22Rv1 (cell line): ENCODE data around the gene KRTAP17-1.

ENCODE experiments used
- H3K27ac ChIP-seq: fragments of 450-650 bp; 2 replicates; pipeline ENCODE4 v1.5.1; 2017
- ZFX ChIP-seq: fragments of 450-650 bp; IDR thresholded peaks from 2 replicates; pipeline ENCODE4 v1.6.1; 2017; ENCODE audit warnings: antibody characterized with exemption, borderline replicate concordance
- TF ChIP-seq, protein P1 (sequence below): fragments of 450-650 bp; IDR thresholded peaks from 2 replicates; pipeline ENCODE4 v1.5.1; 2017; ENCODE audit warnings: mild to moderate bottlenecking

Gene KRTAP17-1

DNA sequence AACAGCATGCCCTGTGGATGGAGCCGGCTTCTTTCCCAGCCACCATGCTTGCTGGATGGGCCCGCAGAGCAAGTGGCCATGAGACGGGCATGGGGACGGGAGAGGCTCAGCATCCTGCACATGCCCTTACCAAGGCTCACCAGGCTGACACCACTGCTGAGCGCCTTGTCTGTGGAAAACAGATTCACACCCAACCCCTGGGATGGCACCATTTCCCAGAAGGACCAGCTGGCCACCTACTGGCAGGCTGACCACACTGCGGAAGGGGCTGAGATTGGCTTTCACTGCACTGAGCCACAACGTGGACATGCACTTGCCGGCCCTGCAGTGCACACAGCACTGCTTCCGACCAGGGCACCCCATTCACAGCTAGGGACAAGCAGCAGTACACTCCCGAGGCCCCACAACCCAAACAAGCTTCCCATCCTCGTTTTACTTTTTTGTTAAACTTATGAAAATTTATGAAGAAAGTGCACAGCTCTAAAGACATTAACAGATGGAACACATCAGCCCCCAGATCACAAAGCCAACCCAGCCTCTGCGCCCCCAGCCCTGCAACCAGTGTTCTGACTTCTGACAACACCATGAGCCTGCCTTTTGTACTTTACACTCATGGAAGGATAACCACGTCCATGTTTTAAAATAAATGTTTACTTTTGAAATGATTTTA, 13.9 kb upstream of the KRTAP17-1 start:
- TF ChIP-seq, protein P1, sequence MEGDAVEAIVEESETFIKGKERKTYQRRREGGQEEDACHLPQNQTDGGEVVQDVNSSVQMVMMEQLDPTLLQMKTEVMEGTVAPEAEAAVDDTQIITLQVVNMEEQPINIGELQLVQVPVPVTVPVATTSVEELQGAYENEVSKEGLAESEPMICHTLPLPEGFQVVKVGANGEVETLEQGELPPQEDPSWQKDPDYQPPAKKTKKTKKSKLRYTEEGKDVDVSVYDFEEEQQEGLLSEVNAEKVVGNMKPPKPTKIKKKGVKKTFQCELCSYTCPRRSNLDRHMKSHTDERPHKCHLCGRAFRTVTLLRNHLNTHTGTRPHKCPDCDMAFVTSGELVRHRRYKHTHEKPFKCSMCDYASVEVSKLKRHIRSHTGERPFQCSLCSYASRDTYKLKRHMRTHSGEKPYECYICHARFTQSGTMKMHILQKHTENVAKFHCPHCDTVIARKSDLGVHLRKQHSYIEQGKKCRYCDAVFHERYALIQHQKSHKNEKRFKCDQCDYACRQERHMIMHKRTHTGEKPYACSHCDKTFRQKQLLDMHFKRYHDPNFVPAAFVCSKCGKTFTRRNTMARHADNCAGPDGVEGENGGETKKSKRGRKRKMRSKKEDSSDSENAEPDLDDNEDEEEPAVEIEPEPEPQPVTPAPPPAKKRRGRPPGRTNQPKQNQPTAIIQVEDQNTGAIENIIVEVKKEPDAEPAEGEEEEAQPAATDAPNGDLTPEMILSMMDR, result peak; percentile 77
- TF ChIP-seq ZFX, result no peak

DNA sequence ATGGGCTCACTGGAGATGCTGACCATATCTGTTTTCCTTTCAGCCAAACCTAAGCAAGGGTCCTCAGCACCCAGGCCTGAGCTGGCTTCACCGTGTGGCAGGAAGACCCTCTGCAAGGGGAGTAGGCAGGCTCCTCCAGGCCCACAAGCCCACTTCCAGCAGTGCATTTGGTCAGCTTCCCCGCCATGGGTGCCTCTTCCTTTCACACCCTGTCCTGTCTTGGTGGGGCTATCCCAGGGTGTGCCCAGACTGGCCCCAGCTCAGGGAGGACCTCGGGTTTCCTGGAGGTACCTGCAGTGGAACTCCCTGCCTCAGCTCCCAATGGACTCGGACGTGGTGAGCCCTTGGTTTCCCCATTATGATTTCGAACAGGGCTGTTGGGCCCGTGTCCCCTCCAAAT, 12.7 kb upstream of the KRTAP17-1 start:
- TF ChIP-seq ZFX, result no peak
- TF ChIP-seq, protein P1, result no peak
- no peak overlapping the region for H3K27ac ChIP-seq

More for the DNA sequence above, 13.9 kb upstream of the KRTAP17-1 start:
- H3K27ac ChIP-seq, result no peak overlapping the region

DNA sequence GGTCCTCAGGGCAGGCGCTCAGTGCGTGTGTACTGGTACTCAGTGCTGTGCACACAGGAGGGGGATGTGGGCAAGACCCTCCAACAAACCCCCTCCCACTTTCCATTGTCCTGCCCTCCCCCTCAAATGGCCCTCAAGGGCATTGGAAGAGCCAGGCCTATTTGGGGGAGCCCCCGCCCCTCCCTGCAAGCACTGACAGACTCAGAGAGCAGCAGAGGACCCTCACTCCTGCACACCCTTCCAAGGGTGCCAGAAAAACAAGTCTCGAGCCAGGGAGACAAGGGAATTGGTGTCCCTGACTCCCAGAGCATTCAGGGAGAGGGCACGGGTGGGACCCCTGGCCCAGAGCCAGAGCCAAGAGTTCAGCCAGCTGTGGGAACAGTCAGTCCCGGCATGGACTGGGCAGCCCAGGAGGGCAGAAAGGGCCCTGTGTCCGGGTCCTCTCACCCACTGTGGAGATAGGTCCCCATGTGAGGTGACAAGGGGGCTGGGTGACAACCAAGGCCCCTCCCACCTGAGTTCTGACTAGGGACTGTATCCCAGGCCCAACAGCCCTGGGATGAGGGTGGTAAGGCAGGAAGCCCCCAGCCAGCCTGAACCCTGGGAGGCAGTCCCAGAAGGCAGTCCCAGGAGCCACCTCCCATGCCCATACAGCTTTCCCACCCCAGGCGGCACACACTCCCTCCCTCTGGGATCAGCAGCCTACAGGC, 12.1 kb upstream of the KRTAP17-1 start:
- H3K27ac ChIP-seq, result no peak overlapping the region
- TF ChIP-seq, protein P1, result no peak
- no peak for TF ChIP-seq ZFX

DNA sequence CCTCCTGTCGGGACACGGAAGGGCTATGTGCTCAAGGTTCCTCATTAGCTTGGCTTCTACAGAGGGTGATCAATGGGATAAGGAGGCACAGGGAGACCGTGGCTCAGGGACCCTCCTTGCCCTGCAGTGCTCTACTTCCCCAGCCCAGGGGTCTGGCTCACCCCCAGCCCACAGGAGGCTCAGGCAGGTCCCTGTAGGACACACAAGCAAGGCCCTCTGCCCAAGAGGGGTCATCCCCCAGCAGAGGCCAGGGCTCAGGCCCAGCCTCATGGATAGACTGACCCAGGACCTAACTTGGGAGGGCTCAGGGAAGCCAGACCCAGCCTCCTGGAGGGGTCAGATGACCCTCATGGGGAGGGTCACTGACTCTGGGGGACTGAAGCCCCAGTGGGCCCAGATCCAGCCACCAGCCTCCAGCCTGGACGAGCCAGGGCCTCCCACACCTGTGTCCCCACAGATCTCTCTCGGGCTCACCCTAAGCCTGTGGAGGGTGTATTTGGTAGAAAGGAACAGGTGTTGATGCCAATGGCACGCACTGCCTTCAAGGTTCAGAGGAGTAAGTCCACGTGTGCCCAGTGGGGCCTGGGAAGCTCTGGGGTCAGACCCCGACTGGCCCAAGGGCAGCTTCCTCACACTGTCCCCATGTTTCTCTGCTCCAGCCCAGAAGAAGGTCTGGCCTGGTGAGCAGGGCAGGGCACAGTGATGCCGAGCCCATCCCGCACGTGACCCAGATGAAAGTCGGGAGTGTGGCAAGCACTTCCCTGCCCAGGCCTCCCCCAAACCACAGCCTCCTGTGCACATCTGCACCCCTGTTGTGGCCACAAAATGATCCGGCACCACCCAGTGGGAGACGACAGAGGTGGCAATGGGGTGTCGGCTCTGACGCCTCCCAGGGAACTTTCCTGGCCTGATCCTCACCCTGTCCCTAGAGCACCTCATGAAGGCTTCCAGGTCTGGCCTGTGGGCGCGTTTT, 10.9 kb upstream of the KRTAP17-1 start:
- TF ChIP-seq, protein P1, result no peak
- no peak for TF ChIP-seq ZFX
- no peak overlapping the region for H3K27ac ChIP-seq

DNA sequence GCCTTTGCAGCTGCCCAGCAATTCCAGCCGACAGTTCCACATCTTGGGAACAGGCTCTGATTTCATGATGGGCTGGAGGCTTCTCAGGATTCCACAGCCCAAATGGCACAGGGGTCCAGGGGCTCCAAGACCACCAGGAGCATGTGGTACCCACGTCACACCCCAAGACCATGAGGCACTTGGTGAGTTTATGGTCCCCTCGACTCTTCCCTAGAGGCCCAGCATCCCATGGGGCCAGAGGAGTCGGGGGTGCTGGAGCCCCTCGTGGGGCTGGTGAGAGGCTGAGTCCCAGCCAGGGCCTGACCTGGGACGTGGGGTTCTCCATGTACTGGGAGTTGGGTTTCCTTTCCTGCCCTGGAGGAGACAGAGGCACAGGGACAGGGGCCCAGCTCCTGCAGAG, 10.1 kb upstream of the KRTAP17-1 start:
- TF ChIP-seq, protein P1, result no peak
- TF ChIP-seq ZFX, result no peak
- H3K27ac ChIP-seq, result no peak overlapping the region

DNA sequence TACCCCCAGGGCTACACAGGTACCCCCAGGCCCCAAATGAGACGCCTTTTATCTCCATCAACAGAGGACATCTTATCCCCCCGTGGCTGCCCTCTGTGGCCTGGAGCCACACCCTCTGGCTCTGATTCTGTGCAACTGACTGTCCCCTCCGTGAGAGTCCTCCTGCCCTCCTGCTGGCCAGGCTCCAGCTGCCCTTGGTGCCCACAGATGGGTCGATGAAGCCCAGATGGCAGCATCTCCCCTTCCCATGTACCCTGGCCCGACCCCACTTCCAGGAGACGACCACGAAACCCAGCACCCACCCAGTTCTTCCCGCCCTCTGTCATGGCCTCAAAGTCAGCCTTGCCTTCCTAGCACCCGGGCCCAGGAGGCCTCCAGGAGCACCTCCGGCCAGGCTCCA, 9.6 kb upstream of the KRTAP17-1 start:
- TF ChIP-seq, protein P1, result no peak
- TF ChIP-seq ZFX, result no peak
- H3K27ac ChIP-seq, result no peak overlapping the region
